GM20431 (cell line): ENCODE measurements around the gene GDNF.
"Not testable (repeated sequence)": the region's sequence is repeated elsewhere in the genome, so short reads cannot be mapped to it uniquely, and the experiment has no call there.

Source experiments
- in situ Hi-C: fragments of 300-500 bp; cut with MseI, MboI; formaldehyde crosslinking; loops from one replicate; pipeline ENCODE4 v1.15.0; 2020; ENCODE audit warnings: low sequenced_read_pairs; ENCODE audit not compliant: unreplicated experiment

Gene GDNF, protein sequence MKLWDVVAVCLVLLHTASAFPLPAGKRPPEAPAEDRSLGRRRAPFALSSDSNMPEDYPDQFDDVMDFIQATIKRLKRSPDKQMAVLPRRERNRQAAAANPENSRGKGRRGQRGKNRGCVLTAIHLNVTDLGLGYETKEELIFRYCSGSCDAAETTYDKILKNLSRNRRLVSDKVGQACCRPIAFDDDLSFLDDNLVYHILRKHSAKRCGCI

DNA sequence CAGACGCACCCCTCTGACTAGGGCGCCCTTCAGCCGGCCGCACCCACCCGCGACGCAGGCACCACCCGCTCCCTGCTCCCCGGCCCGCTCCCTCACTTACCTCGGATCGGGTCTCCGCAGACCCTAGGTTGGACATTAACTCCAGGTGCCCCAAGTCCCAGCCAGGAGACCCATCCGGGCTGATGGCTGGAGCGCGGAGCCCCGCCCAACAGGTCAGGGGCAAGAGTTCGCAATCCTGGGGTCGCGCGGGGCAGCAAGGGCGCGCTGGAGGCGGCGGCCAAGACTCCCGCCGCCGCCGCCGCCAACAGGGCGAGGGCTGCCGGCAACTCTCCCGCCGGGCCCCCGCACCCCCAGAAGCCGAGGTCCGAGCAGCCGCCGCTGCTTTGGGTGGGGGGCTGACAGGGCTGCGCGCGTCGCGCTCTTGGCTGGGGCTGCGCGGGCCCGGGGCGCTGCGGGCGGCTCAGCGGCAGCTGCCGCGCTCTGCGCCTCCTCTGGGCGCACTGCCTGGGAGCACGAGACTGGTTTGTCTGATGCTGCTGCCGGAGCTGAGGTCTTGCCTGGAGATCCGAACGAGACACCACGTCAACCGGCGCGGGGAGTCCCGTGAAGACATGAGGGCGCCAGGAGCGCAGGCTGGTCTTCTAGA is at the start of gene GDNF:
GDNF (minus strand) TSS at position 635 of the 646 bp plus-strand sequence. CDS start 5,245 bp downstream, outside the sequence.
- in situ Hi-C loops = loop anchor here (10.0 kb wide), 1 partner anchor 355 kb away; no protein-coding TSS in a partner anchor

DNA sequence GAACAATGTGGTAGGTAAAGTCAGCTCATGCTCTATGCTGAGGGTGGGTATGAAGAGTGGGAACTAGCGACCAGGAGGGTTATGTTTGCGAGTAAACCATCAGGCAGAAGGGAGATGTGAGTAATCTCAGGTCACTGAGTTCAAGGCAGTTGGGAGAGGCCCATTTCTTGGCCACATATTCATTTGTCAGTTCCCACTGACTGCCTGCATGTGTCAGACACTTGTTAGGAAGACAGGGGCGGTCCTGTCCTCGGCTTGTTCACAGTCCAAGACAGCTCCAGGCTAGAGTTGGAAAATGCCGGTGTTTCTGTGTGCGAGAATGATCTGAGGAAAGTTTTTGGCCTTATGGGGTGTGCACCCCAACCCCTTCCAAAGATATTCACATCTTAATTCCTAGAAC is 48.6 kb upstream of the GDNF start:
- in situ Hi-C loops = no loop called here

DNA sequence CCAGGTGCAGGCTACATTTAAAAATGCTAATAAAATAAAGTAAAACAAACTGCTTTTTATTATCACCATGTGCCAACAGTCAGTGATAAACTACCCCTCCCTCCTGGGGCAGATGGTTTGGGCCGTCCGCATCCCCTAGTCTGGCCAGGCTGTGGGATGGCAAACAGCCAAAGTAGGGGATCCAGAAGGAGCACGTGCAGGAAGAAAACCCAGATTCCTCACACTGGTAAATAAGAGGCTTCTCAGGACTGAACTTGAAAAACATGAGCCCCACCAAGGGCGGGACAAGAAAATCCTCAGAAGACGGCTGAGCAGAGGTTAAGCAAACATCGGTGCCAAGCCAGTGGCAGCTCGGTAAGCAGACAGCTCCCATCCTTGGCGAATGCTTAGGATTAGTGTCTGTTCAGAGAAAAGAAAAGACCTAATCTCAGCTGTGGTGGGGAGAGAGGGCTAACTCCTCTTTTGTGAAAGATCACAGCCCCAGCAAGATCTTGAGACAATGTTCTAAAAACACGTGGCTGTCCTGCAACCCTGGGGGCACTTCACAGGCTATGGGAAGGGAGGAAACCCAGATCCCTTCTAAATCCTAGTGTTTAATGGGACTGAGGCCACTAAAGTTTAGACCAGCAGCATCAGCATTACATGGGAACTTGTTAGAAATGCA is 46.5 kb upstream of the GDNF start:
- in situ Hi-C loops = no loop called here

DNA sequence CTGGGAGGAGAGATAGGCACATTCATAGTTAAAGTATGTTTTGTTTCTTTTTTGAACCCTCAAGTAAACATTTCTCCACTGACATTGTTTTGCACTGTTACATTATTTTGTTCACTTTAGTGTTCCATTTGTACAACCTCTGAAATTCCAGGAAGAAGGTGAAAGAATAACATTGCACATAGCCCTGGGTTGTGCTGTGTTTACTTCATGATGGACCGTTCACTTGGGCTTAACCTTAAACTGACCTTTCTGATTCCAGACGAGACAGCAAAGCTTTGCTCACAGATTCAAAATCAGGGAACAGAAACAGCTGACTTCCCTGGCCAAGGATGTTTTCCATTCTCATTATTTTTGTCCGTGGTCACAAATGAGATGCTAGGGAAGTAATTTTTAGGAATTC is 42.8 kb upstream of the GDNF start:
- in situ Hi-C loops = no loop called here

DNA sequence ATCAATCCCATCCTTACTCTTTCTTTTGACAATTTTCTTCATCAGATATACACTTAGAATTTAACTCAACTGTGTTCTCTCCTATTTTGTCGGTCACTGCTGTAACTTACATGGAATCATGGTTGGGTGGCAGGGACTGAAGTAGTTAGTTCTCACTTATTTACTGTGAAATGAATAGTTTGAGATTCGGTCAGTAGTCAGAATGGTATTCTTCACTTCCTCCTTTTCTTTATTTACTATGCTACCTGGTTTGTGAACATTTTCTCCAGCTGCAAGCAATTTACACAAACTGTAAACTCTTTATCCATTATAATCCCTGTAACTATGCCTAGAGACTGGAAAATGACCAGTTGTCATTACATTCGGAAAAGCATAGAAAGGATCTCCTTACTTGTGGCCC is 41.5 kb upstream of the GDNF start:
- in situ Hi-C loops = no loop called here

DNA sequence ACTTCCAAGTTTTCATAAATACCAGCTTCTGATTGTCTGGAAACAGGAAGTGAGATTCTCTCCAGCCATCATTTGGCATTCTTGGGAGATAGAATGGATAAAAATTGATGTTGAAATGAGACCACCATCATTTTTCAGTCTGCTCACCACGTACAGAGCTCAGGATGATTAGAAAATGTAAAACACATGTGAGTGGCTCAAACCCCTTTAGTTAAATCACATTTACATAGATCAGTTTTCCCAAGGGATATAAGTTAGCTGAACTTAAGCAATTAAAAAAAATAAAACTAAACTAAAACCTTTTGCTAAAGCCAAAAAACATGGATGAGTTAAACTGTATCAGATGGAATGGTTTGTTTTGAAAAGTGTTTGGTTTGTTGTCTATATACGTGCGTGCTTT is 37.1 kb upstream of the GDNF start:
- in situ Hi-C loops = no loop called here

DNA sequence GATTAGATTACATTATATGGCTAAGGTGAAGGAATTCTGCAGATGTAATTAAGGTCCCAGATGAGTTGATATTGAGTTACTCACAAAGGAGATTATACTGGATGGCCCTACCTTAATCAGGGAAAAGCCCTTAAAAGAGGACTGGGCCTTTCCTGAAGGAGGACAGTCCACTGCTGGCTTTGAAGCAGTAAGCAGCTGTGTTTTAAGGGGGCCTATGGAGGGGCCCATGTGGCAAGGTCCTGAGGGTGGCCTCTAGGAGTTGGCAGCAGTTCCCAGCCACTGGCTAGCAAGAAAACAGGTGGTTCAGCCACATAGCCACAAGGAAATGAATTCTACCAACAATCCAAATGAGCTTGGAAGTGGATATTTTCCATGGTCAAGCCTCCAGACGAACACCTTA is 36.4 kb upstream of the GDNF start:
- in situ Hi-C loops = no loop called here

DNA sequence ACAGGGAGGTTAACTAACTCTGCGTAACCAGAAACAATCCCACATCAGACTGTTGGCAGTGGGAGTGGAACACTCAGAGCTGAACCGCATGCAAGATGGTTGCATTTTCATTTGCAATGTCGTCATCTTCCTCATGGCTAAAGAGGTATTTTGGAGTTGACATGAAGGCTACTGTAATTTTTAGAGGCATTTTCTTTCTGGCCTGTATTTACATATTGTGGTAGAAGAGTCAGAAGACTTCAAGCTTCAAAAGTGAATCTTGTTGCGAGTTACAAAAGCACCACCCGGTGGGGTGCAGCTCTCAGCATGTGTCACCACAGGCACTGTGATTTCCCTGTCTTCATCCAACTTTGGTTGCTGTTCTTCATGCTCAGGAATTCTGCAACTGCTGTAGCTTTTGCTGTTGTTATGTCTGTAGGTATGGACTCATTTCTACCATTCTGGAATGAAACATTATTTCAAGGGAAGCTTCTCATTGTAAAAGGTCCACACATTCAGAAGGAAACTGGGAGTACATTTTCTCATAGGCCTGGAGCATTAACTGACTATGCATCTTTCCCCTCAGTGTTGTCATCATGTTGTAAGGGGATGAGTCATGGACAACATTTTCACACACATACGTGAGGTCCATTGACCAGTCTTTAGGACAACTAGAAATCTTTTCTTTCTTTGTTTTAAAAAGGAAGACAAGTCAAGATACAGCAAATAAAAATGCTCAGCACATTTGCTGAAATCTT is 35.4 kb upstream of the GDNF start:
- in situ Hi-C loops = no loop called here

DNA sequence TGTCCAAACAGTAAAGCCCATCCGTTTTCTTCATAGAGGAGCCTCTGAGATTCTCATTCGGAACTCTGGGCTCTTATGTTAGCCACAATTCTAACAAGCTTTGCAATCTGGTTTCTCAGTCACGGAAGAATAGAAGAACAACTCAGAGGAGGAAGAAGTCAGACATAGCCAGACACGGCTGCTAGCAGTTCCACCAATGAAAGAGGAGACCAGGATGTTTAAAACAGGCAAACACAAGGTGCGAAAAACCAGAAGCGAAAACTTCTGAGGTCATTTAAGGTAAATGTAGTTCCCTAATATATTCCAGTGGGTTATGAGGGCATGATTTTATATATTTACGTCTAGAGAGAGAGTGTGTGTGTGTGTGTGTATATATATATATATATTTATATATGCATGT is 34.1 kb upstream of the GDNF start:
- in situ Hi-C loops = no loop called here

DNA sequence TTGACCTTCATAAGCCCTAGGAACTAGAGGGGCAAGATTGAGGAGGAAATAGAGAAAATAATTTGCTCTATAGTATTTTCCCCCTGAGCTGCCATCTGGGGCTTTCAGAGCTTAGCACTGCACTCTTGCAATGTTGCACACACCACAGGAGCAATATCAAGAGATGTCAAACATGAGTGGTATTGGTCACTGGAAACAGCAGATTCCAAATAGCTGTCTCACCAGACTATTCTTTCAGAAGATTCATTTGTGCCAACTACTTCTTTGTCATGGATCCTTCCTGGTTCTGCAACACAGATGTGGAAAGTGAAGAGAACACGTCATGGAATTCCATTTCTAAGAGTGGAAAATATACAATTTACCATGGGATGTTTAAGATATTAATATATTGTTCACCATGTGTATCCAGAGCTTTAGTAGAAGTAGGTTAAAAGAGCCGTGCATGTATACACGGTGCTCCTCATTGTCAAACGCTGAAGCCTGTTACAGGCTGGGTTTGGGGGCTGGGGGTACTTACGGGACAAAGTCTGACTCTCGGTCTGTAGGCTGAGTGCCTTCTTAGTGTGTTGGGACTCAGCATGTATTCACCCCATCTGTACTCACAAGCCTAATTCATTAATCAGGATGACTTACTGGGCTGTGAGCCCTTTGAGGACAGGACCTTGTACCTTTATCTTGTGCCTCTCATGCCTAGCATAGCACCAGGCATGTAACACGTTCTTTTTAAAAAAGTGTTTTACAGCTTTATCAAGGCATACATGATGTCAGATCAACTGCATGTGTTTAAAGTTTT is 31.4 kb upstream of the GDNF start:
- in situ Hi-C loops = no loop called here

DNA sequence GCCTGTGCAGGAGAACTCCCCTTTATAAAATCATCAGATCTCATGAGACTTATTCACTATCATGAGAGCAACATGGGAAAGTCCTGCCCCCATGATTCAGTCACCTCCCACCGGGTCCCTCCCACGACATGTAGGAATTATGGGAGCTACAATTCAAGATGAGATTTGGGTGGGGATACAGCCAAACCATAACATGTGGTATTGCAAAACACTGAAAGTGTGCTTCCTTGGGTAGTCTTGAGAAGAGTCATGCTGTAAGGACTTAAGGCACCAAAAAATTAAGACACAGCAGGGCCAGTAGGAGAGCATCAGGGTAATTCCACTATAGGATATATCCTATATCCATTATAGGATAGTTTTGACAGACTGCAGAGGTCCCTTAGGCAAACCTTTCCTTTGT is 29.4 kb upstream of the GDNF start:
- in situ Hi-C loops = no loop called here

DNA sequence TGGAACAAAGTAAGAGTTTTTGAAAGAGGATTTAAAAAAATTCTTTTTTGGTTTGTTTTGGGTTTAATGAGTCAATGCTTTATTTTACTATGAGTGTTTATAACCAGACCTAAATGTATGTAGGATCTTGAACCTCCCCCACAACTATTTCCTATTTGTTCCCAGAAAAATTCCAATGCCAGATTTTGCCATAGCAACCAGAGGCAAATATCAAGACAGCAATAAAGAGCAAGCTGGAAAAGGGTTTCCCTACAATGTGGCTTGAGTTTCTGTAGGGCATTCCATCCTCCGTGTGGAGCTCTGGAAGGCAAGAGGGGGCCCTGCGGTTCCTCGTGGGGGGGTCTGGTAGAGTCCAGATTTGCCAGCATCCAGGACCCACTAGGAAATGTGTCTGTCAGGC is 27.8 kb upstream of the GDNF start:
- in situ Hi-C loops = no loop called here

DNA sequence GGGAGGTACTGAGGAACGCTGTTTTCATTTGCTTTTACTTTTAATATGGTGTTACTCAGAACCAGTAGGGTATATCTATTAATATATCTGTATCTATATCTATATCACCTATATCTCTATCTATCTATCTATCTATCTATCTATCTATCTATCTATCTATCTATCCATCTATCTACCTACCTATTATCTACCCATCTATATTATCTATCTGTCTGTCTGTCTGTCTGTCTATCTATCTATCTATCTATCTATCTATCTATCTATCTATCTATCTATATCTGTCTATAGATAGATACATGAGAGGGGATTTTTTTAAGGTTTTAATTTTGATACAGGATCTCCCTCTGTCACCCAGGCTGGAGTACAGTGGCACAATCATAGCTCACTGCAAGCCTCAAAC is 23.1 kb upstream of the GDNF start:
- in situ Hi-C loops = not testable (repeated sequence)

DNA sequence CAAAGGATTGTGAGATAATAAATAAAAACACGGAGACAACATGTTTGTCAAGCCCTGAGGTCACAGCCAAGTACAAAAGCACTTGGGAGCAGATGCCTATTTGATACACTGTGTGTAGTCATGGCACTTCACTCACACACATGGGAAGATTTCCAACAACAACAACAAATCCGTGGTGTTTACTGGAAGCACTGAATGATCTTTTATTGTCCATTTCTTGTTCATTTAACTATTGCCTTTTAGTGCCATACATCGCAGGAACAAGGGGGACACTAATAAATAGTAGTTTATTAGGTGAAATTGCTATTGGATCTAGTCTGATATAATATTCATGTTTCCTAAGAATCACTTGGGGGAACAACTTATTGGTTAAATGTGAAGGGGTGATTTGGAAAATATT is 20.4 kb upstream of the GDNF start:
- in situ Hi-C loops = no loop called here

DNA sequence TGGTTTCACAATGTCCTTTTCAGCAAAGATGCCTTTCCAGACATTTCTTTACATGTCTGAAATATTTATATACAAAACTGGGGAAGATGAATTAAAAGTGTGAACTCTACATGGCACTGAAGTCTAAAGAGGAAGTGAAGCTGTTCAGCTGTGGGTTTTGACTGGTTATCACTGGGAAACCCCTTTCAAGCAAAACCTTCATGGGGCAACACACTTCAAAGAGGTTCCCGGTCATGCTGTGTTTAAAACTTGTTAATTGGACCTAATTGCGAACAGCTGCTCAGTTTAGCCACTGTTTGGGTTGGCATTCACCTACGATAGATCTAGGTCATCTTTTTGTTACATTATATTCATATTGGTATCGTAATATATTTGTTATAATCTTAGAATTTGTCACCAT is 20.0 kb upstream of the GDNF start:
- in situ Hi-C loops = no loop called here

DNA sequence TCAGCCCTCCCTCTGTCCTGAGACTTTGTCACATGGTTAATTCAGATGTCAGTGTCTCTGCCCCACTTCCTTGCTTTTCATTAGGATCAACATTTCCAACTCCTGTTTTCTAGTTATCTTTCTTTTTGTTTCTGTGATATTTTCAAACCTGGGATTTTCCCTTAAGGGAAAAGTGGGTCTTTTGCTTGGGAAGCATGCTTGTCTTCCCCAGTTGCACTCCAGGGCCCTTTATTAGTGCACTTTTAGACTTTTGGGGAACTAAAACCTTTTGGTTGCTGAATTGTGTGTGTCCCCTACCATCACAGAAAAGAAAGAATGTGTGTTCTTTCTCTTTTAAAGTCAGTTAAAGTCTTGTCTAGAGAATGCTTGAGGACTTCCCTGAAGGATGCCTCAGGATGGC is 18.4 kb upstream of the GDNF start:
- in situ Hi-C loops = no loop called here

DNA sequence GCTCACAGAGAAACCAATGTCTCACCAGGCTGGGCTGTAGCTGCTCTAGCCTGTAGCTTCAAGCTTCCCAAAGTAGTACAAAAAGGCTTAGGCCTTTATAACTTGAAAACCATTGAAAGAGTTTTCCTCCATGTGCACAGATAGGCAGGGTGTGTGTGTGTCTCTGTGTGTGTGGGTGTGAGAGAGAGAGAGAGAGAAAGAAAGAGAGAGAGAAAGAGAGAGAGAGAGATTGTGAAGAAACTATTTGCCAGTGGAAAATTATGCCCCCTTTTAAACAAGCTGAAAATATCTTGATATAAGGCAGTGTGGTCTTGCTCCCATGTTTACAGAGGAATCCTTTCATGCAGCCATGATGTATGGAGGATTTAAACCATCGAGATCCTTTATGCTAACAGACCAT is 17.9 kb upstream of the GDNF start:
- in situ Hi-C loops = no loop called here

DNA sequence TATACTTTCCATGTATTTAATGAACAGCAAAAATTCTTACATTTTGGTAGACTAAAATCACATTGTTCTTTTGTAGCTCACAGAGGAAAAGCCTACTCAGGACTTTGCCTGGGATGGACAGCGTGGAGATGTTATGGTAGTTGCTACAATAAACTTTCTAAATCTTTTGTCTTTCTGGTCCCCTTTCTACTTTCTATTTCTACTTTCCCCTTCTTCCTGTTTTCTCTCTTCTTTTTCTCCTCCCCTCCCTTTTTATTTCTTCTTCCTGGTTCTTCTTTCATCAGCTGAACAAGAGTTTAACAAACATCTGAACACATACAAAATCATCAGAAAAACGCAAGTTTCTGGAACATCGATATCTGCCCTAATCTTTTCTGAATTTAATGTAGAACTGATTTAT is 15.6 kb upstream of the GDNF start:
- in situ Hi-C loops = no loop called here

DNA sequence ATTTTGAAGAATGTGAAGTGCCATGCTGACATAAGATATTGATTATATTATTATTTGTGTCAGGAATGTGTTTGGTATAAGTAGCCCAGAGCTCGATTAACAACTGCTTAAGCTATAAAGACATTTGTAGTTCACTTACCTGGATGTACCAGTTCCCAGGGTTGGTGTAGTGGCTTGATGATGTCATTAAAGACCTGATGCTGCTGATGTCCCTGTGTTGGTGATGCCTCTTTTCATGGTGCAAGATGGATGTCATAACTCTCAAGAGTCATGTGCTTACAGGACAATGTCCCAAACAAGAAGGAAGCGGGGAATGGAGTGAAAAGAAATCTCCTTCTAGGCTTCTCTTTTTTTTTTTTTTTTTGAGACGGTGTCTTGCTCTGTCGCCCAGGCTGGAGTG is 11.5 kb upstream of the GDNF start:
- in situ Hi-C loops = no loop called here

DNA sequence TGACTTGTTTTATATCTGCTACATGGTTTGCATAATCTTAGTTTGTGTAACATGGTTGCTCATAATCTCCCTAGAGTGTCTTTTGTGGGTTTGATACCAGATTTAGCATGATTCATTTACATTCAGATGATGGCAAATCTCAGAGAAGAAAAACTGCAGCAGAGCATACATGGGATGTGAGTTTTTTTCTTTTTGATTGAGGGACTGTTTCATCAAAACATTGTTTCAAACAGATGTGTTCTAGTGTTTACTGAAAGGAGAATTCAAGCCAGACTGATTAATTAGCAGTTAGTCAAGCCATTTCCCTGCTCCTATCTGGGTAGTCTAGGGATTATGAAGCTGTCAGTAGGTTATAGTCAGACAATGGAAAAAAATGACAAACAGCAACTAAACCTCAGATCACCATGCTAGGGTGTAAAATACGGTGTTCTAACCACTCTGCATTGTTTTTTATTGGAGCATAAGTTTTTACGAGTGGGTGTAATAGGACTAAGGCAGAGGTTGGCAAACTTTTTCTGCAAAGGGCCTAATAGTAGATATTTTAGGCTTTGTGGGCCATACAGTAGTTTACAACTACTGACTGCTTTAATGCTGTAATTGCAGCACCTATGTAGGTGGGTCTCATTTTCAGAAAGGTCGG is 10.5 kb upstream of the GDNF start:
- in situ Hi-C loops = no loop called here
